HEK293 (cell line): ENCODE data around the gene PTPRR.

Experiments used
- CTCF ChIA-PET: fragments of 350-600 bp; formaldehyde crosslinking; extraction: SDS; loops from one replicate; lab custom pipeline; 2021; ENCODE audit warnings: antibody characterized with exemption; lab: Yijun Ruan, JAX
- POLR2A ChIA-PET: fragments of 300-600 bp; formaldehyde crosslinking; extraction: SDS; loops from one replicate; lab custom pipeline; 2020; ENCODE audit warnings: antibody characterized with exemption, inconsistent platforms; lab: Yijun Ruan, JAX
- H3K27ac ChIP-seq: fragments of 200-500 bp; sonication (Bioruptor generic); 2 replicates; pipeline ENCODE4 v1.5.1; 2014; ENCODE audit warnings: low read depth, low read length, control low read depth, inconsistent platforms; ENCODE audit errors: extremely low read depth
- H3K36me3 ChIP-seq, 2 experiments: fragments of 200-500 bp in 1 of 2; sonication (Bioruptor generic) in 1 of 2; 1 replicate in 1 of 2; 2 replicates in 1 of 2; pipeline ENCODE4 v1.5.1; 2014 to 2017; ENCODE audit warnings: inconsistent platforms in 2 of 2, low read length in 2 of 2; ENCODE audit not compliant: control insufficient read depth in 2 of 2, insufficient read depth in 1 of 2
- H3K4me1 ChIP-seq: fragments of 200-500 bp; sonication (Bioruptor generic); 2 replicates; pipeline ENCODE4 v1.5.1; 2014; ENCODE audit warnings: mild to moderate bottlenecking, low read length, inconsistent platforms; ENCODE audit not compliant: control insufficient read depth, insufficient read depth
- H3K4me3 ChIP-seq: 2 replicates; pipeline ENCODE4 v1.5.1; 2011; ENCODE audit warnings: low read depth, mild to moderate bottlenecking, control low read depth, low read length, moderate library complexity
- H3K9me3 ChIP-seq: fragments of 200-500 bp; sonication (Bioruptor generic); 2 replicates; pipeline ENCODE4 v1.5.1; 2014; ENCODE audit warnings: low read depth, low read length, inconsistent platforms; ENCODE audit not compliant: control insufficient read depth, insufficient read depth
- ATF2 ChIP-seq: fragments of 450-650 bp; formaldehyde crosslinking; IDR thresholded peaks from 2 replicates; pipeline ENCODE4 v1.5.1; 2016; ENCODE audit warnings: missing biosample characterization, missing genetic modification characterization, low read depth
- HIC1 ChIP-seq: fragments of 450-650 bp; formaldehyde crosslinking; IDR thresholded peaks from 2 replicates; pipeline ENCODE4 v1.5.1; 2016; ENCODE audit warnings: missing biosample characterization, missing genetic modification characterization
- IKZF3 ChIP-seq: fragments of 450-650 bp; IDR thresholded peaks from 2 replicates; pipeline ENCODE4 v1.5.0; 2018; ENCODE audit warnings: missing biosample characterization, mild to moderate bottlenecking, missing genetic modification characterization, moderate library complexity
- KLF8 ChIP-seq: fragments of 450-650 bp; formaldehyde crosslinking; IDR thresholded peaks from 2 replicates; pipeline ENCODE4 v1.5.1; 2016; ENCODE audit warnings: missing biosample characterization, missing genetic modification characterization
- SP7 ChIP-seq: fragments of 450-650 bp; formaldehyde crosslinking; IDR thresholded peaks from 2 replicates; pipeline ENCODE4 v1.5.1; 2016; ENCODE audit warnings: missing biosample characterization, missing genetic modification characterization
- ZBTB21 ChIP-seq: fragments of 450-650 bp; formaldehyde crosslinking; IDR thresholded peaks from 2 replicates; pipeline ENCODE4 v1.5.1; 2017; ENCODE audit warnings: missing biosample characterization, missing genetic modification characterization
- ZFP3 ChIP-seq: fragments of 450-650 bp; formaldehyde crosslinking; IDR thresholded peaks from 2 replicates; pipeline ENCODE4 v1.5.1; 2016; ENCODE audit warnings: low read depth, missing biosample characterization, missing genetic modification characterization
- ZNF112 ChIP-seq: fragments of 450-650 bp; formaldehyde crosslinking; IDR thresholded peaks from 2 replicates; pipeline ENCODE4 v1.5.0; 2017; ENCODE audit warnings: missing biosample characterization, missing genetic modification characterization
- ZNF138 ChIP-seq: fragments of 450-650 bp; formaldehyde crosslinking; IDR thresholded peaks from 2 replicates; pipeline ENCODE4 v1.5.1; 2016; ENCODE audit warnings: missing biosample characterization, missing genetic modification characterization, borderline replicate concordance
- ZNF2 ChIP-seq: fragments of 450-650 bp; formaldehyde crosslinking; IDR thresholded peaks from 2 replicates; pipeline ENCODE4 v1.5.1; 2016; ENCODE audit warnings: missing biosample characterization, missing genetic modification characterization
- ZNF221 ChIP-seq: fragments of 450-650 bp; formaldehyde crosslinking; IDR thresholded peaks from 2 replicates; pipeline ENCODE4 v1.5.1; 2017; ENCODE audit warnings: missing biosample characterization, missing genetic modification characterization, borderline replicate concordance
- ZNF341 ChIP-seq: fragments of 450-650 bp; formaldehyde crosslinking; IDR thresholded peaks from 2 replicates; pipeline ENCODE4; 2016; ENCODE audit warnings: low read depth, missing biosample characterization, missing genetic modification characterization
- ZNF354C ChIP-seq: fragments of 450-650 bp; formaldehyde crosslinking; IDR thresholded peaks from 2 replicates; pipeline ENCODE4 v1.5.1; 2016; ENCODE audit warnings: missing biosample characterization, missing genetic modification characterization, low read depth, borderline replicate concordance
- ZNF473 ChIP-seq: fragments of 450-650 bp; formaldehyde crosslinking; IDR thresholded peaks from 2 replicates; pipeline ENCODE4 v1.5.1; 2017; ENCODE audit warnings: missing biosample characterization, missing genetic modification characterization
- ZNF514 ChIP-seq: fragments of 450-650 bp; formaldehyde crosslinking; IDR thresholded peaks from 2 replicates; pipeline ENCODE4 v1.5.1; 2016; ENCODE audit warnings: missing biosample characterization, missing genetic modification characterization
- ZNF621 ChIP-seq: fragments of 450-650 bp; formaldehyde crosslinking; IDR thresholded peaks from 2 replicates; pipeline ENCODE4 v1.5.1; 2017; ENCODE audit warnings: missing biosample characterization, missing genetic modification characterization
- ZSCAN30 ChIP-seq: fragments of 450-650 bp; IDR thresholded peaks from 2 replicates; pipeline ENCODE4 v1.5.1; 2018; ENCODE audit warnings: missing biosample characterization, mild to moderate bottlenecking, missing genetic modification characterization, moderate library complexity
- TF ChIP-seq, protein P1 (sequence below): fragments of 450-650 bp; formaldehyde crosslinking; IDR thresholded peaks from 2 replicates; pipeline ENCODE4 v1.5.1; 2016; ENCODE audit warnings: missing biosample characterization, missing genetic modification characterization

PTPRR gene

DNA sequence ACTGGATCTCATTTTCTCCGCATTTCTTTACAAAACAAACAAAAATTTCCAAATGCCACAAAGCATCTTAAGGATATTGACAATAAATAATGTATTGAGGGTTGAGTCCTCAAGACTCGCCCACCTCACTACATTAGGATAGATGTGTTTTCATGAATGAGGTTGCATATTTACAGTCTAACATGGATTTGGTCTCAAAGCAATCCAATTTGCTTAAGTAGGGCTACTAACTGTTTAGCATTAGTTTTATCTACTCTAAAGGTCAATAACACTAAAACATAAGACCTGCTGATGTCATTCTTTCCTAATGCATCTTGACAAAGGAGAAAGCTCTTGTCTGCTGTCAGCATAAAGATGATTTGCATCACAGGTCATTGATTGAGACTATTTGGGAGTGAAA is 82.4 kb downstream of the PTPRR start:
- Histone ChIP-seq H3K36me3 (no peaks in the 10 kb centered on the region), H3K9me3 (no peaks in the 10 kb centered on the region), H3K4me1 (no peaks in the 10 kb centered on the region), H3K27ac (no peak overlapping the region), H3K4me3 (no peak overlapping the region)
- CTCF ChIA-PET: interaction anchor here (0.7 to 2.3 kb wide), 4 partner anchors 11 to 108 kb away, joined by 3 to 6 read pairs (median 4); no protein-coding TSS in a partner anchor
- POLR2A ChIA-PET: no interaction called here
- TF ChIP-seq HIC1 (tag by site-specific recombination) (peak; percentile 49; the same call in 1 of the 2 replicates), KLF8 (tag by site-specific recombination) (no peak), ZNF341 (tag by site-specific recombination) (no peak)

DNA sequence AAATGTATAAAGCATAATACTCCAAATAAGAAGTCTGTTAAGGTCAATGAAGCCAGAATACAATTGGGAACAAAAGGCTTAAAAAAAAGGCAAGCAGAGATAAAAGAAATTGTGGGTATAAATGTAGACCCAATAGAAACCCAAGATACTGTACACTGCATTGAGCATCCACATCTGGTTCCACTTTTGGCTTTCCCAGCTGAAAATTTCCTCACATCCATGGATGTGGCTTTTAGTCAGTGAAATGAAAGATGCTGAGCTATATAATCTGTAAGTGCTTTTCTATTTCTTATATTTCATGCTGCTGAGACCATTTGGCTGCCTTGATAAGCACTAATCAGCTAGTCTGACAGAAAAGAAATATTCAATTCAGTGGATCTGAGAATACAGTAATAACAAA is 83.5 kb downstream of the PTPRR start:
- no peak overlapping the region for H3K27ac ChIP-seq
- no peaks in the 10 kb centered on the region for H3K4me1 ChIP-seq
- POLR2A ChIA-PET: no interaction called here
- no peak overlapping the region for H3K4me3 ChIP-seq
- CTCF ChIA-PET: interaction anchor here (0.6 to 2.3 kb wide), 3 partner anchors 12 to 107 kb away, joined by 3 to 5 read pairs (median 4); no protein-coding TSS in a partner anchor
- no peaks in the 10 kb centered on the region for H3K9me3 ChIP-seq
- no peaks in the 10 kb centered on the region for H3K36me3 ChIP-seq
- TF ChIP-seq ZNF354C: no peak
- TF ChIP-seq ZFP3 (tag by site-specific recombination): no peak
- no peak for TF ChIP-seq IKZF3
- TF ChIP-seq ZBTB21 (tag by site-specific recombination): no peak
- no peak for TF ChIP-seq ZSCAN30 (tag by site-specific recombination)
- TF ChIP-seq, protein P1, sequence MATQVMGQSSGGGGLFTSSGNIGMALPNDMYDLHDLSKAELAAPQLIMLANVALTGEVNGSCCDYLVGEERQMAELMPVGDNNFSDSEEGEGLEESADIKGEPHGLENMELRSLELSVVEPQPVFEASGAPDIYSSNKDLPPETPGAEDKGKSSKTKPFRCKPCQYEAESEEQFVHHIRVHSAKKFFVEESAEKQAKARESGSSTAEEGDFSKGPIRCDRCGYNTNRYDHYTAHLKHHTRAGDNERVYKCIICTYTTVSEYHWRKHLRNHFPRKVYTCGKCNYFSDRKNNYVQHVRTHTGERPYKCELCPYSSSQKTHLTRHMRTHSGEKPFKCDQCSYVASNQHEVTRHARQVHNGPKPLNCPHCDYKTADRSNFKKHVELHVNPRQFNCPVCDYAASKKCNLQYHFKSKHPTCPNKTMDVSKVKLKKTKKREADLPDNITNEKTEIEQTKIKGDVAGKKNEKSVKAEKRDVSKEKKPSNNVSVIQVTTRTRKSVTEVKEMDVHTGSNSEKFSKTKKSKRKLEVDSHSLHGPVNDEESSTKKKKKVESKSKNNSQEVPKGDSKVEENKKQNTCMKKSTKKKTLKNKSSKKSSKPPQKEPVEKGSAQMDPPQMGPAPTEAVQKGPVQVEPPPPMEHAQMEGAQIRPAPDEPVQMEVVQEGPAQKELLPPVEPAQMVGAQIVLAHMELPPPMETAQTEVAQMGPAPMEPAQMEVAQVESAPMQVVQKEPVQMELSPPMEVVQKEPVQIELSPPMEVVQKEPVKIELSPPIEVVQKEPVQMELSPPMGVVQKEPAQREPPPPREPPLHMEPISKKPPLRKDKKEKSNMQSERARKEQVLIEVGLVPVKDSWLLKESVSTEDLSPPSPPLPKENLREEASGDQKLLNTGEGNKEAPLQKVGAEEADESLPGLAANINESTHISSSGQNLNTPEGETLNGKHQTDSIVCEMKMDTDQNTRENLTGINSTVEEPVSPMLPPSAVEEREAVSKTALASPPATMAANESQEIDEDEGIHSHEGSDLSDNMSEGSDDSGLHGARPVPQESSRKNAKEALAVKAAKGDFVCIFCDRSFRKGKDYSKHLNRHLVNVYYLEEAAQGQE (tag by site-specific recombination): no peak
- no peak for TF ChIP-seq ZNF112 (tag by site-specific recombination)
- no peak for TF ChIP-seq ZNF473 (tag by site-specific recombination)
- TF ChIP-seq ZNF514 (tag by site-specific recombination): no peak
- no peak for TF ChIP-seq ZNF221 (tag by site-specific recombination)
- TF ChIP-seq ZNF621 (tag by site-specific recombination): no peak

GRCh38 chr12:70835948-70836347 is 84.6 kb downstream of the PTPRR start:
- Histone ChIP-seq H3K4me1 (no peaks in the 10 kb centered on the region), H3K36me3 (no peaks in the 10 kb centered on the region), H3K4me3 (no peak overlapping the region), H3K9me3 (no peaks in the 10 kb centered on the region), H3K27ac (no peak overlapping the region)
- ChIA-PET CTCF (interaction anchor here (0.6 to 2.3 kb wide), 4 partner anchors 13 to 1256 kb away, joined by 3 to 7 read pairs (median 4); no protein-coding TSS in a partner anchor), POLR2A (interaction anchor here (0.8 kb wide), 1 partner anchor 649 kb away, joined by 3 read pairs; no protein-coding TSS in a partner anchor)
- TF ChIP-seq ZNF138 (tag by site-specific recombination) (no peak), SP7 (tag by site-specific recombination) (no peak), ZNF2 (tag by site-specific recombination) (no peak), ATF2 (tag by site-specific recombination) (peak; percentile 64; the same call in 1 of the 2 replicates)
